ENCODE data around the gene TCP11.

The TCP11 gene

DNA sequence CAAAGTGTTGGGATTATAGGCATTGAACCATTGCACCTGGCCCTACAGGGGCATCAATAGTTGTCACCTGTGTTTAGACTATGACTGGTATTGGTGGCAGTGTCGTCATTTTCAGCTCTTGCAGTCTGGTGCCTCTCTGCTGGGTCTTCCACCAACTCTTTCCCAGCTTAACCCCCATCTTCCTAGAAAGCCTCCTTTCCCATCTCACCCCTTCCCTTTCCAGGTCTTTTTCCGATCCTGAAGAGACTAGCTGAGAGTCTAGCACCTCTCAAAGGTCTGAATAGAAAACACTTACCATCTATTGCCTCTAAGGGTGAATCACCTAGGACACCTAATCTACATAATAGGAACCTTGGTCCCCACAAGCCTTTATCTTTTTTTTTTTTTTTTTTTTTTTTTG lies 71.0 kb downstream of the TCP11 start:
- TF ChIP-seq, protein P1, sequence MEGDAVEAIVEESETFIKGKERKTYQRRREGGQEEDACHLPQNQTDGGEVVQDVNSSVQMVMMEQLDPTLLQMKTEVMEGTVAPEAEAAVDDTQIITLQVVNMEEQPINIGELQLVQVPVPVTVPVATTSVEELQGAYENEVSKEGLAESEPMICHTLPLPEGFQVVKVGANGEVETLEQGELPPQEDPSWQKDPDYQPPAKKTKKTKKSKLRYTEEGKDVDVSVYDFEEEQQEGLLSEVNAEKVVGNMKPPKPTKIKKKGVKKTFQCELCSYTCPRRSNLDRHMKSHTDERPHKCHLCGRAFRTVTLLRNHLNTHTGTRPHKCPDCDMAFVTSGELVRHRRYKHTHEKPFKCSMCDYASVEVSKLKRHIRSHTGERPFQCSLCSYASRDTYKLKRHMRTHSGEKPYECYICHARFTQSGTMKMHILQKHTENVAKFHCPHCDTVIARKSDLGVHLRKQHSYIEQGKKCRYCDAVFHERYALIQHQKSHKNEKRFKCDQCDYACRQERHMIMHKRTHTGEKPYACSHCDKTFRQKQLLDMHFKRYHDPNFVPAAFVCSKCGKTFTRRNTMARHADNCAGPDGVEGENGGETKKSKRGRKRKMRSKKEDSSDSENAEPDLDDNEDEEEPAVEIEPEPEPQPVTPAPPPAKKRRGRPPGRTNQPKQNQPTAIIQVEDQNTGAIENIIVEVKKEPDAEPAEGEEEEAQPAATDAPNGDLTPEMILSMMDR (IDR thresholded peaks at IDR 0.05; ENCODE audit: low read depth, low read length, missing control alignments): no peak
- DNase-seq (ENCODE audit: extremely low read depth, low read depth): no peak
- H3K4me3 ChIP-seq (replicated peaks; ENCODE audit: low read depth, low read length): no peak overlapping the region

- H3K4me3 ChIP-seq (replicated peaks; ENCODE audit: low read depth, low read length): no peak overlapping the region
- TF ChIP-seq, protein P1 (IDR thresholded peaks at IDR 0.05; ENCODE audit: low read depth, low read length, missing control alignments): no peak
- DNase-seq (ENCODE audit: extremely low read depth, low read depth): no peak
These were observed 71.9 kb downstream of the TCP11 start for GRCh38 chr6:35069262-35069661.

DNA sequence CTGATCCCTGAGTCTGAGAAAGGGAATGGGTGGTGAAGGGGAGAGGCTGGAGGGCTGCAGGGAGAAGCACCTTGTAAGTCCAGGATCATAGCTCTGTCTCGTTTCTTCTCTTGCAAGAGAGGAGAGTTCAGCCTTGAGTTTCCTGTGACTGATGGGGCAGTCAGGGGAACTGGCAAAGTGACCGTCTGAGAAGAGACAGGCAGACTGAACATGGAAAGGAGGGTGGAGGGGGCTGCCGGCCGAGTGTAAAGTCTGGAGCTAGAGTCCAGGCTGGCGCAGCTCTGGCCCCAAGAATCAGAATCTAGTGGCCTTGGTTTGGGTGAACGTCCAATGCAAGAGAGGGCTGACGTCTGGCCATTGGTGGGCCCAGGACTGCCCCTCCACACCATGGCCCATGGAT lies 72.5 kb downstream of the TCP11 start:
- H3K4me3 ChIP-seq (replicated peaks; ENCODE audit: low read depth, low read length): no peak overlapping the region
- DNase-seq (ENCODE audit: extremely low read depth, low read depth): no peak
- TF ChIP-seq, protein P1 (IDR thresholded peaks at IDR 0.05; ENCODE audit: low read depth, low read length, missing control alignments): no peak

- H3K4me3 ChIP-seq (replicated peaks; ENCODE audit: low read depth, low read length): no peak overlapping the region
- TF ChIP-seq, protein P1 (IDR thresholded peaks at IDR 0.05; ENCODE audit: low read depth, low read length, missing control alignments): no peak
- no peak for DNase-seq (ENCODE audit: extremely low read depth, low read depth)
These were observed 72.9 kb downstream of the TCP11 start for GRCh38 chr6:35068206-35068605.
